Globus pallidus (tissue), 1 donor: ENCODE data around the gene KCTD11.

Experiments
- DNase-seq: peaks from one replicate; pipeline ENCODE4 v3.0.0-alpha.2; 2015; ENCODE audit warnings: low spot score

Gene KCTD11

DNA sequence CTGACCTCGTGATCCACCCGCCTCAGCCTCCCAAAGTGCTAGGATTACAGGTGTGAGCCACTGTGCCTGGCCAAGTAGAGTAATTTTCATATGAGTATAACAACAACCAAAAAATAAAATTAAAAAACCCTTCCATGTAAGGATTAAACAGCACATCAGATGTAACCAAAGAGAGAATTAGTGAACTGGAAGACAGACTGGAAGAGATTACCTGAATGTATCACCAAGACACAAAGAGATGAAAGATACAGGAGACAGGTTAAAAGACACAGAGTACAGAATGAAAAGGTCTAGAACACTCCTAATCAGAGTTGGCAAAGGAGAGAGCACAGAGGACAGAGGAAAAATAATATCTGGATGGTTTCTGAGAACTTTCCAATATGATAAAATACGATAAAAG is 27.2 kb downstream of the KCTD11 start:
- DNase-seq = no peak

DNA sequence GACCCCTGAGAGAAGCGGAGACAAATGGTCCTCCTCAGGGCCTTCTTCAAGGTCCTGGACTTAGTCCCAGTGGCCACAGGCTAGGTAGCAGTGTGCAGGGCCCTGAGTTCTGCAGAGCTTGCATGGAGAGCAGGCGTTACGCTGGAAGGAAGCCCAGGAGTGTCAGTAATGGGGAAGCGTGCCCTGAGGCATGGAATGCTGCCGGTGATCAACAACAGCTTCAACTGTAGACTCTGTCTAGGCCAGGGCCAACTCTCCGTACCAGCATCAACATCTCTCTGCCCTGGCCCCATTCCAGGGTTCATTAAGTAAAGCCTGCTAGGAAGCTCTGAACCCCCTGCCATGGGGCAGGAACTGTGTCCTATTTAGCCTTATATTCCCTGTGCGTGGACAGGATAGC is 28.4 kb downstream of the KCTD11 start:
- no peak for DNase-seq

- DNase-seq = no peak
Measured at GRCh38 chr17:7380855-7381683, 29.1 kb downstream of the KCTD11 start, which contains the start of gene TNK1. TNK1 (plus strand) TSS chr17:7381089; CDS start chr17:7382927, 1,838 bp downstream.

- DNase-seq = no peak
Measured at GRCh38 chr17:7382901-7383300, 30.9 kb downstream of the KCTD11 start.

DNA sequence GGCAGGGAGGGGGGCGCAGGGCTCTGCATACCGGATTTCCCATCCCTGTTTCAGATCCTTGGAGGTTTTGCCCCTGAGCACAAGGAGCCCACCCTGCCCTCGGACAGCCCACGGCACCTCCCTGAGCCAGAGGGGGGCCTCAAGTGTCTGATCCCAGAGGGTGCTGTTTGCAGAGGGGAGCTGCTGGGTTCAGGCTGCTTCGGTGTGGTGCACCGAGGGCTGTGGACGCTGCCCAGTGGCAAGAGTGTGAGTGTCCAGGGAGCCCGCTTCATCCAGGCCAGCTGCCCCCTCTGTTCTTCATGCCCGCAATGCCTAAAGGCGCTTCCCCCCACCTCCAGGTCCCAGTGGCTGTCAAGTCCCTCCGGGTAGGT is 31.4 kb downstream of the KCTD11 start:
- no peak for DNase-seq

- DNase-seq = no peak
Measured at GRCh38 chr17:7383742-7384488, 32.0 kb downstream of the KCTD11 start.

DNA sequence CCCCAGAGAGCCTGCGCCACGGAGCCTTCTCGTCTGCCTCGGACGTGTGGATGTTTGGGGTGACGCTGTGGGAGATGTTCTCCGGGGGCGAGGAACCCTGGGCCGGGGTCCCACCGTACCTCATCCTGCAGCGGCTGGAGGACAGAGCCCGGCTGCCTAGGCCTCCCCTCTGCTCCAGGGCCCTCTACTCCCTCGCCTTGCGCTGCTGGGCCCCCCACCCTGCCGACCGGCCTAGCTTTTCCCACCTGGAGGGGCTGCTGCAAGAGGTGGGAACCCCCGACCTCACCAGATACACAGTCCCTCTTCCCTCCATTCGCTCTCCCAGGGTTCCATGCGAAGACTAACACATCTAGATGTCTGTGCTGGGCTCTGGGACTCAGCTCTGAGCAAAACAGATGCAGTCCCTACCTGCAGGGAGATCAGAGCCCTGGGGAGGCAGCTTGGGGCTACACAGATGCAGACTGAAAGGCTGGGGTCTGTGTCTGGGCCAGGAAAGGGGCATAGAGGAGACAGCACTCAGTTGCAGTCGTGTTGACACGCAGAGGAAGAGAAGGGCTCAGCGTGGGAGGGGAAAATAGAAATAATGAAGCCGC is 32.6 kb downstream of the KCTD11 start:
- DNase-seq = no peak

DNA sequence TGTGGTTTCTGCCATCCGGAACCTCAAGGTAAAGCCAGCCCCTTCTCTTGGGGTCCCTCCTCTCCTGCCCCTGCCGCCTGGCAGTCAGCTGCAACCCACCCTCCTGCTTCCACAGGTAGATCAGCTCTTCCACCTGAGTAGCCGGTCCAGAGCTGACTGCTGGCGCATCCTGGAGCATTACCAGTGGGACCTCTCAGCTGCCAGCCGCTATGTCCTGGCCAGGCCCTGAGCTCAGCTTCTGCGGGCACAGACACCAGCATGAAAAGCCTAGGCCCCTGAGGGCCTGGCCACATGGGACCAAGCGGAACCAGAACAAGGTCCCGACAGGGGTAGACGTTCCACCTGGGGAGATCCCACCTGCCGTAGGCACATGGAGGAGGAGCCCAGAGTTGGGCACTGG is 36.9 kb downstream of the KCTD11 start:
- no peak for DNase-seq

DNA sequence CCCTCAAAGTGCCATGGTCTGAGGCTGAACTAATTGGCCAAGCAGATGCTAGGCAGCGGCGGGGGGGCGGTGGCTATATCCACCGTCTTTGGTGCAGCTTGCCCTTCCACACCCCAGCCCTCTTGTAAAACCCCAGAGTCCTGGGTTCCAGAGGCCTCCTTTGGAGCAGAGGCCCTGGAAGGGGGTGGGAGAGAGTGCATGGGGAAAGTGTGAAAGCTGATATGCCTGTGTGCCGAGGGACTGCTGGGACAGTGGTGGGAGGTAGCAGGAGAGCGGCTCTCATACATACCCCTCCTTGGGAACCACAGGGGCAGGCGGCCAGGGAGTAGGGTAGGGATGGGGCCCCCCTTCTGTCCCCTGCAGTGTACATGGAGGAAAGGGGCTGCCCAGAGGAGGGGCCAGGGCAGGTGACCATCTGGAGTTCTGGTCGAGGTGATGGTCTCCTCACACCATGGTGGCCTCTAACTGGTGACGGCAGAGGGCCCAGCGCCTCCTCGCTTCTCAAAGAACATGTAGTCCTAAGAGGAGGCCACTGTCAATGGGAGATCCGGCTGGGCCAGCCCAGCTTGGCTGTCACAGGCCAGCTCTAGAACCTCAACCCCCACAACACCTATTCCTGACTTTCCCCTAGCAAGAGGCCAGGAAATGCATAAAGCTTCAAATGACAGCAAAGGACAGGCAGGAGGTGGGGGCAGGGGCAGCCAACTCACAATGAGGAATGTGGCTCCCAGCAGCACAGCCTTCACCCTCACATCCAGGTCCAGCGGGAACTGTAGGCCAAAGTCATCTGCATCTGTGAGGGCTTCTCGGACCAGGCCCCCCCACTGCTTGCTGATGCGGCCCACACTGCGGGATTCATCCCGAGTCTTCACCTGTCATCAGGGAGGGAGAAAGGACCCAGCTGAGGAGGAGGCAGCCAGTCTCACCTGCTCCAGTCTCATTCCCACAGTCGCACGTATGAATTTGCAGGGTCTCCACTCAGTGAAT is 38.3 kb downstream of the KCTD11 start:
- DNase-seq = no peak

GRCh38 chr17:7391307-7391706 is 39.3 kb downstream of the KCTD11 start:
- DNase-seq = no peak

DNA sequence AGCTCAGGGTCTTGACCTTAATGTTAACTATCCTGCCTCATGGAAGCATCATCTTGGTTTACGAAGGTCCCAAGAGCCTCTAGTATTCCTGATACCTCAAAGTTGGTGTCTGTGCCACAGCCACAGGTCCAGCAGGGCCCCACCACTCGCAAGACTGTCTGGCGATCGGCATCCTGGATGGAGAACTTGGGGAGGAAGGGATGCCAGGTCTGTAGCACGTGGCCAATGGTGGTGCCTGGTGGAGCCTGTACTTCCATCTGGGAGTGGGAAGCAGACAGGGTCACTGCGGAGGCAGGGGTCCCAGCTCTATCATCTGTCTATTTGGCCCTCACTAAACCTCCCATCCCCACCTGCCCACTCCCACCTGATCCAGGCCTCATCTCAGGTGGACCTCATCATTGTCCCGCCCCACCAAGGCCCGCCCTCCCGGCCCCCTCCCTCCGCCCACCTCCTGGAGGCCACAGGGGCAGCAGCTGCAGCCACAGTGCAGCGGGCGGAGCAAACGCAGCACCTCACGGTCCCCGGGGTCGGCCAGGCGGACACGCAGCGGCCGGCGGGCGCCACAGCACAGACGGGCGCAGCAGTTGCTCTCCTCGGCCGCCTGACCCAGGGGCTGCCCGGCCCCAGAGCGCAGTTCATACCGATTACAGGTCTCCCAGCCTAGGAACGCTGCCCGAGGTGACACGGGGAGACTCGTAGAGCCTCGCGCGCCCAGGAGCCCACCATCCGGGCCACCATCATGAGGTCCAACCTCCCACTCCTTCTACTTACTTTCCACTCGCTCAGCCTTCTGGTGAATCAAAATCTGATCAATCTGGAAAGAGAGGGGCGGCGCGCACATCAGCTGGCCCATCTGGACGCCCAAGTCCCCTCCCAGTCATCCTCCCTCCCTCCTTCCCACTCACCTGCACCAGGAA is 41.0 kb downstream of the KCTD11 start:
- no peak for DNase-seq

DNA sequence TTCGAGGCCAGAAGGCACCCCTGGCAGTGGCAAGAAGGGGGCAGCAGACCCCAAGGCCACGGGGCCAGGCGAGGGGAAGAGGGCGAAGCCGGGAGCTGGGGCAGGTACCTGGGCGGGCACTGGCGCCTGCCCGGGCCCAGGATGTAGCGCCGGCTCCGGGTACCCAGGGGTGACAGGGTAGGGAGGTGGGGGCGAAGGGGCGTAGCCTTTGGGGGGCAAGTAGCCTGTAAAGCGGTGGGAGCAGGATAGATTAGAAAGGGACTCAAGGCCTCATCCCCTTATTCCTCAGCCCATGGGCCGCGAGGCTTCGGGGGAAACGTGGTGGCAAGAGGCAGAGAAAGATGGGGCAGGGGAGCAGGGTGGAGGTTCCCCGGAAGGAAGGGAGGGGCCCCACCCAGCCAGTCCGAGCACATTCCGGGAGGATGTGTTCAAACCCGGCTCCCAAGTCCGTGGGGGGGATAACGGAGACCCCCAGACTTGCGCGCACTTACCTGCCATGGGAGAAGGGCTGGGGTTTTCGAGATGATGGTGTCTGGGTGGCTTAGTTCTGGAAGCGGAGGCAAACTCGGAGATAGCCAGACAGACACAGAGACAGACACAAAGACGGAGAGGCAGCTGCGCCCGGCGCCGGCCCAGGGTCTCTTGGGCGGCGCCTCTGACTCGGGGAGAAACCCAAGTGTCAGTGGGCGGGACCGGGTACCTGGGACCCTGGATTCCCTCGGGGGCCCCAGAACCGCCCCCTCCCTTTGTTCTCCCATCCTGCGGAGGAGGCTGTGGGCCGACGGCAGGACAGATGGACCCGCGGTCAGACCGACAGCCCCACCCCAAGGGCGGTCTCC is 41.9 kb downstream of the KCTD11 start:
- no peak for DNase-seq

GRCh38 chr17:7394452-7395191 is 42.7 kb downstream of the KCTD11 start, which contains the start of gene PLSCR3:
PLSCR3 (minus strand) TSS chr17:7394525; CDS start chr17:7394110, 415 bp downstream.
- DNase-seq = peak; percentile 80

- no peak for DNase-seq
Measured at GRCh38 chr17:7396147-7396546, 44.2 kb downstream of the KCTD11 start.

GRCh38 chr17:7398612-7399011 is 46.6 kb downstream of the KCTD11 start:
- DNase-seq = no peak

- no peak for DNase-seq
Measured at GRCh38 chr17:7403043-7403726, 51.2 kb downstream of the KCTD11 start.

DNA sequence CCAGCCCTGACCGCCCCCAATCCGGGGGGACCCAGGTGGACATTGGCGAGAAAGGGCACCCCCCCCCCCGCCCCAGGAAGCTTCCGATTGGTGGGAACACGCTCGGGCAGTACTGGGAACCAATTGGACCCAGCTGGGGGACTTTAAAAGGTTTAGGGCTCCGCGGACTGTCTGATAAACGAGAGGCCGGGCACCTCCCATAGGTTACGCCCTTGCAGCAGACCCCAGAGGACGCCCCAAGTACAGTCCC is 51.7 kb downstream of the KCTD11 start:
- no peak for DNase-seq

- peak; percentile 100 for DNase-seq
Measured at GRCh38 chr17:7403977-7404736, 52.2 kb downstream of the KCTD11 start, which contains the start of gene TMEM256. TMEM256 (minus strand) TSS chr17:7404097; CDS start chr17:7404084, 13 bp downstream.
